Measurements from ENCODE around the gene OSGEP. TPM values are rescaled to one million over a fixed set of nuclear protein-coding genes. Genes with fewer than 3 reads are reported as not detected.

Gene OSGEP
- total RNA-seq, 2 experiments from 2014 or later = 39.5 to 40.7 TPM

- DNase-seq (no peak), ATAC-seq (no peak)
- Mint-ChIP-seq H3K9me3 (no peaks in the 10 kb centered on the region), H3K36me3 (ENCODE audit: low read depth) (no peaks in the 10 kb centered on the region), H3K27ac (no peak overlapping the region), H3K4me3 (no peak overlapping the region), H3K4me1 (ENCODE audit: low read depth) (peaks cover 20% of the 10 kb centered on the region), H3K27me3 (no peaks in the 10 kb centered on the region)
- POLR2A ChIA-PET = interaction anchor here (0.7 to 3.0 kb wide), 4 partner anchors 18 to 59 kb away, joined by 3 to 13 read pairs (median 5); partner anchors contain the start of genes APEX1 and PNP
- CTCF ChIA-PET = interaction anchor here (0.9 to 4.9 kb wide), 2 partner anchors 8 to 79 kb away, joined by 3 to 42 read pairs; partner anchors contain the start of genes PARP2 and TEP1
- intact Hi-C loops (cut with micrococcal nuclease) = no loop called here
- TF ChIP-seq CTCF (IDR thresholded peaks at IDR 0.05) = no peak
Observed at GRCh38 chr14:20422886-20423285, 31.7 kb downstream of the OSGEP start.

- ATAC-seq = no peak
- ChIA-PET CTCF (interaction anchor here (0.8 to 1.5 kb wide), 2 partner anchors 19 to 32 kb away, joined by 3 to 4 read pairs; no protein-coding TSS in a partner anchor), POLR2A (interaction anchor here (2.0 to 3.0 kb wide), 2 partner anchors 19 to 35 kb away, joined by 5 to 13 read pairs; partner anchors contain the start of gene APEX1)
- no peak for TF ChIP-seq CTCF (IDR thresholded peaks at IDR 0.05)
- DNase-seq = no peak
- H3K4me1 Mint-ChIP-seq (ENCODE audit: low read depth) = peaks cover 11% of the 10 kb centered on the region
- H3K4me3 Mint-ChIP-seq = no peak overlapping the region
- no peak overlapping the region for H3K27ac Mint-ChIP-seq
- intact Hi-C loops (cut with micrococcal nuclease) = no loop called here
- no peaks in the 10 kb centered on the region for H3K27me3 Mint-ChIP-seq
- H3K36me3 Mint-ChIP-seq (ENCODE audit: low read depth) = no peaks in the 10 kb centered on the region
- no peaks in the 10 kb centered on the region for H3K9me3 Mint-ChIP-seq
Observed at GRCh38 chr14:20421267-20421666, 33.3 kb downstream of the OSGEP start.

DNA sequence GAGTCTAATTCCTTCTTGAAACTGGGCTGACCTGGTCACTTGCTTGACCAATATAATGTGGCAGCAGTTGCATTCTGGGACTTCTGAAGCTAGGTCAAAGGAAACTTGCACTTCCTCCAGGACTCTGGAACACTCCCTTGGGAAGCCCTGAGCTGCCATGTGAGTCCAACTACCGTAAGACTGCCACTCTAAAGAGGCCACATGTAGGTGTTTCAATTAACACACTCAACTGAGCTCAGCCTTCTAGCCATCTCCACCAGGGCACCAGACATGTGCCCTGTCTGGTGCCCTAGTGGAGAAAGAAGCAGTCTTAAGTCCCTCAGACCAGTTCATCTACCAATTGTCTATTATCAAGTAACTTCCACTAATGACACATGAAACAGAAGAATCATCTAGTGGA lies 35.2 kb downstream of the OSGEP start:
- H3K36me3 Mint-ChIP-seq (ENCODE audit: low read depth) = no peaks in the 10 kb centered on the region
- no peak for DNase-seq
- TF ChIP-seq CTCF (IDR thresholded peaks at IDR 0.05) = no peak
- intact Hi-C loops (cut with micrococcal nuclease) = no loop called here
- peaks cover 17% of the 10 kb centered on the region for H3K4me1 Mint-ChIP-seq (ENCODE audit: low read depth)
- ChIA-PET POLR2A (no interaction called here), CTCF (interaction anchor here (1.1 kb wide), 1 partner anchor 92 kb away, joined by 4 read pairs; no protein-coding TSS in a partner anchor)
- no peaks in the 10 kb centered on the region for H3K27me3 Mint-ChIP-seq
- ATAC-seq = no peak
- no peak overlapping the region for H3K4me3 Mint-ChIP-seq
- H3K27ac Mint-ChIP-seq = no peak overlapping the region
- no peaks in the 10 kb centered on the region for H3K9me3 Mint-ChIP-seq

- no peak for ATAC-seq
- no peak for DNase-seq
- Mint-ChIP-seq H3K9me3 (no peaks in the 10 kb centered on the region), H3K4me3 (no peak overlapping the region), H3K36me3 (ENCODE audit: low read depth) (no peaks in the 10 kb centered on the region), H3K27me3 (no peaks in the 10 kb centered on the region), H3K4me1 (ENCODE audit: low read depth) (peaks cover 25% of the 10 kb centered on the region), H3K27ac (no peak overlapping the region)
- CTCF ChIA-PET = interaction anchor here (1.9 kb wide), 1 partner anchor 91 kb away, joined by 6 read pairs; no protein-coding TSS in a partner anchor
- intact Hi-C loops (cut with micrococcal nuclease) = no loop called here
- no peak for TF ChIP-seq CTCF (IDR thresholded peaks at IDR 0.05)
- POLR2A ChIA-PET = interaction anchor here (1.6 kb wide), 1 partner anchor 37 kb away, joined by 5 read pairs; the partner anchor contains the start of genes APEX1 and OSGEP
Observed at GRCh38 chr14:20418501-20418909, 36.1 kb downstream of the OSGEP start.

Data from activated CD8-positive, alpha-beta T cell treated with anti-CD3 and anti-CD28 coated beads for 36 hours (primary cell).